ENCODE results near the gene PRKCE.

- TF ChIP-seq ZNF274 (IDR thresholded peaks at IDR 0.05; ENCODE audit: low read depth, low read length) (no peak), SUZ12 (IDR thresholded peaks at IDR 0.05; ENCODE audit: extremely low read depth, insufficient read depth, insufficient read length) (no peak)
Measured at GRCh38 chr2:45696708-45697107, 45.2 kb downstream of the PRKCE start.

Measured in NT2/D1 (cell line).